Breast epithelium (tissue), 4 donors: ENCODE results near the gene FSD2. TPM values are rescaled to one million over a fixed set of nuclear protein-coding genes. Genes with fewer than 3 reads are reported as not detected.

Experiments
- DNase-seq, 2 donors: peaks; one replicate each; pipeline ENCODE4 v3.0.0-alpha.2; 2019; ENCODE audit warnings: low spot score in 2 of 2
- H3K27ac ChIP-seq, 2 donors: fragments of 200-600 bp; sonication (generic) in 1 of 2; one replicate each; pipeline ENCODE4 v1.5.1; 2016 to 2019; ENCODE audit warnings: mild to moderate bottlenecking in 1 of 2
- H3K27me3 ChIP-seq, 2 donors: fragments of 200-600 bp; sonication (generic) in 1 of 2; one replicate each; pipeline versions ENCODE4 v1.5.1 to v1.6.0; 2017 to 2019; ENCODE audit warnings: control low read depth in 1 of 2, mild to moderate bottlenecking in 1 of 2
- H3K36me3 ChIP-seq: fragments of 200-600 bp; one replicate; pipeline ENCODE4 v1.5.1; 2019
- H3K4me1 ChIP-seq, 2 donors: fragments of 200-600 bp; sonication (generic); one replicate each; pipeline ENCODE4 v1.5.1; 2016 to 2019; ENCODE audit warnings: control low read depth in 1 of 2
- H3K4me3 ChIP-seq, 3 donors: fragments of 200-600 bp; sonication (generic); 1 replicate in 2 of 3; 2 replicates in 1 of 3; pipeline ENCODE4 v1.5.1; 2016 to 2019; ENCODE audit warnings: mild to moderate bottlenecking in 3 of 3, moderate library complexity in 2 of 3
- H3K9me3 ChIP-seq, 2 donors: fragments of 200-600 bp; sonication (generic) in 1 of 2; one replicate each; pipeline ENCODE4 v1.5.1; 2016 to 2019; ENCODE audit warnings: control low read depth in 1 of 2
- POLR2A ChIP-seq: fragments of 450-650 bp; IDR thresholded peaks from one replicate; pipeline ENCODE4 v1.6.1; 2016; ENCODE audit warnings: antibody characterized with exemption, mild to moderate bottlenecking, moderate library complexity
- POLR2AphosphoS5 ChIP-seq, 3 donors: sonication (generic); formaldehyde crosslinking; IDR thresholded peaks; one replicate each; pipeline ENCODE4 v1.6.1; 2017; ENCODE audit warnings: antibody characterized with exemption in 3 of 3
- intact Hi-C: fragments of 100-400 bp; cut with DNase I; formaldehyde crosslinking; loops from one replicate; pipeline ENCODE4 v1.15.1; 2023; ENCODE audit warnings: low total_unique reads
- total RNA-seq, 3 donors: library from RNA; depleted of rRNA; stranded (reverse); fragments of >200 nt; gene quantifications; one replicate each; pipeline ENCODE4 v1.1.0, GENCODE V29; 2016
- TF ChIP-seq, protein P1 (sequence below), 3 donors: fragments of 450-650 bp; IDR thresholded peaks; one replicate each; pipeline ENCODE4 v1.5.1; 2016 to 2017; ENCODE audit warnings: antibody characterized with exemption in 3 of 3, mild to moderate bottlenecking in 3 of 3, moderate library complexity in 3 of 3

FSD2 gene
- total RNA-seq, 3 donors from 2014 or later = under 0.01 to 1.6 TPM; not detected in 1

GRCh38 chr15:82820128-82820527 is 14.3 kb upstream of the FSD2 start:
- H3K27ac ChIP-seq = no peak overlapping the region
- DNase-seq = no peak
- no peaks in the 10 kb centered on the region for H3K9me3 ChIP-seq
- H3K36me3 ChIP-seq = no peaks in the 10 kb centered on the region
- no peak overlapping the region for H3K4me3 ChIP-seq
- H3K4me1 ChIP-seq = no peaks in the 10 kb centered on the region
- TF ChIP-seq, protein P1, sequence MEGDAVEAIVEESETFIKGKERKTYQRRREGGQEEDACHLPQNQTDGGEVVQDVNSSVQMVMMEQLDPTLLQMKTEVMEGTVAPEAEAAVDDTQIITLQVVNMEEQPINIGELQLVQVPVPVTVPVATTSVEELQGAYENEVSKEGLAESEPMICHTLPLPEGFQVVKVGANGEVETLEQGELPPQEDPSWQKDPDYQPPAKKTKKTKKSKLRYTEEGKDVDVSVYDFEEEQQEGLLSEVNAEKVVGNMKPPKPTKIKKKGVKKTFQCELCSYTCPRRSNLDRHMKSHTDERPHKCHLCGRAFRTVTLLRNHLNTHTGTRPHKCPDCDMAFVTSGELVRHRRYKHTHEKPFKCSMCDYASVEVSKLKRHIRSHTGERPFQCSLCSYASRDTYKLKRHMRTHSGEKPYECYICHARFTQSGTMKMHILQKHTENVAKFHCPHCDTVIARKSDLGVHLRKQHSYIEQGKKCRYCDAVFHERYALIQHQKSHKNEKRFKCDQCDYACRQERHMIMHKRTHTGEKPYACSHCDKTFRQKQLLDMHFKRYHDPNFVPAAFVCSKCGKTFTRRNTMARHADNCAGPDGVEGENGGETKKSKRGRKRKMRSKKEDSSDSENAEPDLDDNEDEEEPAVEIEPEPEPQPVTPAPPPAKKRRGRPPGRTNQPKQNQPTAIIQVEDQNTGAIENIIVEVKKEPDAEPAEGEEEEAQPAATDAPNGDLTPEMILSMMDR (IDR thresholded peaks at IDR 0.05) = no peak
- TF ChIP-seq POLR2A = no peak
- no peak for TF ChIP-seq POLR2AphosphoS5 (IDR thresholded peaks at IDR 0.05)
- H3K27me3 ChIP-seq = no peaks in the 10 kb centered on the region
- intact Hi-C loops = no loop called here

DNA sequence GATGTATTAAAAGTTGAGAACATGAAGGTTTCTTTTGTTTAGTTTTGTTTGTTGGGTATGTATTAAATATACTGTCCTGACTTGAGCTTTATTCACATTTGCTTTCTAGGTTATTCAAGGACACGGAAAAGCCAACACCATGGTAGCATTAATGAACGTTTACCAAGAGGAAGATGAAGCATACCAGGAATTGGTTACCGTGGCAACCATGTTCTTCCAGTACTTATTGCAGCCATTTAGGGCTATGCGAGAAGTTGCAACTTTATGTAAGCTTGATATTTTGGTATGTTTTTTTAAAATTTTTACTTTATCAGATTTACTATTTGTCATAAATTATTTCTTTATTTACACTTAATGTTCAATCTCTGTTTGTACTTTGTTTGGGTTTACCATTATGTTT is 7.1 kb upstream of the FSD2 start:
- no peaks in the 10 kb centered on the region for H3K27me3 ChIP-seq
- H3K4me3 ChIP-seq = no peak overlapping the region
- no peak for DNase-seq
- intact Hi-C loops = no loop called here
- TF ChIP-seq POLR2AphosphoS5 (IDR thresholded peaks at IDR 0.05) (no peak), POLR2A (no peak)
- TF ChIP-seq, protein P1 (IDR thresholded peaks at IDR 0.05) = no peak
- no peaks in the 10 kb centered on the region for H3K36me3 ChIP-seq
- no peaks in the 10 kb centered on the region for H3K9me3 ChIP-seq
- peaks cover 0 to 4% of the 10 kb centered on the region in 2 donors for H3K4me1 ChIP-seq
- H3K27ac ChIP-seq = no peak overlapping the region

DNA sequence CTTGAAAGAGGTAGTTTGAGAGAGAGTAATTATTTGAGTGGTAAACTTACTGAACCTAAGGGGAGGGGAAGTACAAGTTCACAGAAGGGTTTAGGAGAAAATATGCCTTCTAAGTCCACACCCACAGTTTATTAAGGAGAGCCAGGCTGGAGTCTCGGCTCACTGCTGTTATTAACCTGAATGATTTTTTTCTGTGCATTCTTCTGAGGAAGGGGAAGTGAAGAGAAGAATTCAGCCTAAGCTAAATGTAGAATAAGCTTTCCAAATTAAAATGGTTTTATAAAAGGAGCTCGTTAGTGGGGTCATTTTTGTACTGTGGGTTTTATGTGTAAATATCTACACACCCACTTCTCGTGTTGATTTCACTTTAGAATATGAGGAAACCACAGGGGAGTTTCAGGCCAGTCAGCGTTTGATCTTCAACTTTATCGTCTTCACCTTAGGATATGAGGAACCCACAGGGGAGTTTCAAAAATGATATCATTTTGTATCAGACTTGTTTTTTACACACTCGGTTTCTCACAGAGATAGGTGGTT is 5.1 kb upstream of the FSD2 start:
- no peaks in the 10 kb centered on the region for H3K27me3 ChIP-seq
- H3K27ac ChIP-seq = peak overlapping the region; percentile 99 to 100
- H3K9me3 ChIP-seq = no peaks in the 10 kb centered on the region
- H3K4me3 ChIP-seq = peak overlapping the region; percentile 86 to 94 (median 92)
- intact Hi-C loops = no loop called here
- no peak for TF ChIP-seq POLR2A
- TF ChIP-seq POLR2AphosphoS5 (IDR thresholded peaks at IDR 0.05) = no peak
- TF ChIP-seq, protein P1 (IDR thresholded peaks at IDR 0.05) = no peak
- no peaks in the 10 kb centered on the region for H3K36me3 ChIP-seq
- peaks cover 0 to 4% of the 10 kb centered on the region in 2 donors for H3K4me1 ChIP-seq
- no peak for DNase-seq

GRCh38 chr15:82810061-82810889 is 4.4 kb upstream of the FSD2 start:
- Histone ChIP-seq H3K36me3 (no peaks in the 10 kb centered on the region), H3K4me3 (peak overlapping the region; percentile 86 to 94 (median 92)), H3K9me3 (no peaks in the 10 kb centered on the region), H3K27me3 (no peaks in the 10 kb centered on the region), H3K4me1 (peaks cover 0 to 4% of the 10 kb centered on the region in 2 donors), H3K27ac (peak overlapping the region; percentile 99 to 100)
- TF ChIP-seq POLR2AphosphoS5 (IDR thresholded peaks at IDR 0.05) (no peak), POLR2A (no peak)
- TF ChIP-seq, protein P1 (IDR thresholded peaks at IDR 0.05) = no peak
- DNase-seq = peak in 1 of 2 donors; percentile 28
- intact Hi-C loops = no loop called here
